NCI-H524 treated with DMSO at 0.1 percent for 48 hours (cell line): ENCODE data around the gene ELMO1.
A peak's percentile ranks its signal among the peaks of the same experiment; 100 is the strongest.

Experiments
- DNase-seq: peaks from one replicate; lab custom pipeline; 2025; lab: John Stamatoyannopoulos, UW

Gene ELMO1

DNA sequence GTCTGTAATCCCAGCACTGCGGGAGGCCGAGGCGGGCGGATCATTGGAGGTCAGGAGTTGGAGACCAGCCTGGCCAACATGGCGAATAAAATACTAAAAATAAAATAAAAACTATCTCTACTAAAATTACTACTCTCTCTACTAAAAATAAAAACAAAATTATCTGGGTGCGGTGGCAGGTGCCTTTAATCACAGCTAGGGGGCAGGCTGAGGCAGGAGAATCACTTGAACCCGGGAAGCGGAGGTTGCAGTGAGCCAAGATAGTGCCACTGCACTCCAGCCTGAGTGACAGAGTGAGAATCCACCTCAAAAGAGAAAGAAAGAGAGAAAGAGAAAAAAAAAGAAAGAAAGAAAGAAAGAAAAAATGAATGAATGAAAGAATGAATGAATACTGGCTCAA lies 351.4 kb downstream of the ELMO1 start:
- no peak for DNase-seq

DNA sequence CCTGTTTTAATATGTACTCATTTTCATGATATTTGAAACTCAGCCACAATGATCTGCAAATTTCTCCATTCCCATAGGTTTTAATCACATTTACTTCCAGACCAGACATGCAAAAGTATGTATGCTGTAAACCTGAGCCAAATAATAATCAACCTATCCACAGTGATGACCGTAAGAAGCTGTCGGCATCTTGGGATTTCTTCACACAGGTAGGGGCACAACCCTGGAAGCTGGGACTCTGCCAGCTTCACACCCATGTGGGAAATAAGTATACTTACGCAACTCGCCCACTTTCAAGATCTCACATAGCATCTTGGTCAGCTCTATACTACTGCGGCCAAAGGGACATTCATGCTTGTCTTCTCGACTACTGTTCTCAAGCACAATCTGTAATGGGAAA lies 352.3 kb downstream of the ELMO1 start:
- no peak for DNase-seq

DNA sequence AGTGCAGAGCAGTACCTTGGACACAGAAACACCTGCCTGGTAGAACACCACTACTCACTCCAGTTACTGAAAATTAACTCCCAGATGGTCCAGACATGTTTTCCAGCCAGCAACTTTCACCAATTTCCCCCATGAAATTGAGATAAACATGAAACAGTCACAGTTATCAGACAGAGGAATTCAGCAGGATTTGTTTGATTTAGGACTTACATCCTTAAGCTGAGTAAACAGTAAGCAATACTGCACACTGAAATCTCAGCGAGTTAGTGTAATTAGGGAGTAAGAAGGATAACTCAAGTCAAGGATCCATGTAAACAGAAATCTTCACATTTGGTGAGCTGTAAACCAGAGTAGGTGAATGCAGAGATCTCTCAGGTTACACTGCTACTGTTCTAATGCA lies 353.5 kb downstream of the ELMO1 start:
- DNase-seq: no peak

DNA sequence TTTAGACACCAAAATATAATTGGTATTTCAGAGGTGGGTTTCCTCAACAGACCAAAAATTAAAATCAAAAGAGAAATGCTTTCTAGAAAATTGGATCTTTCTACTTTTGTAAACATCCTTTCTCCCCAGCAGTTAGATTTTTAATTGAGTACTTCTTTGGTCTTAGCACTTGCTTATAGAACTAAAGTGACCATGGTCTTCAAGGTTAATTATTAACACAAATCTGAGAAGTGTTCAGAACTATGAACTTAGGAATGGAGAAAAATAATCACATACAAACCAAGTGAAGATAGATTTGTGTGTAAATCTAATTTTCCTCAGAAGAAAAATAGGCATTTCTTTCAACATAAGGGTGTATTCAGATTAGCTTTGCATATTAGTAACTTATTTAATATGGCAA lies 355.4 kb downstream of the ELMO1 start:
- DNase-seq: no peak

DNA sequence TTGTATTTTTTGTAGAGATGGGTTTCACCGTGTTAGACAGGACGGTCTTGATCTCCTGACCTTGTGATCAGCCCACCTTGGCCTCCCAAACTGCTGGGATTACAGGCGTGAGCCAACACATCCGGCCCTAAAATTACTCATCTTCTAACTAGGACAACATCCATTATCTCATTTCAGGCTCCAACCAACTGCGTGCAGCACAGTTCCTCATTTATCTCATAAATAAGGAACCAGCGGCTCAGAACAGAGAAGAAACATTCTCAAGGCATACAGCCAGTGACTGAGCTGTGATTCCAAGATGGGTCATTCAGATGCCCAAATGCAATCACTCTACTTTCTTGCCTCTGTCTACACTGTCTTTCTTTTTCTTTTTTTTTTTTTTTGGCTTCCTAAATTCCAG lies 356.1 kb downstream of the ELMO1 start:
- DNase-seq: no peak

- DNase-seq: no peak
Observed at GRCh38 chr7:37089972-37090371, 358.7 kb downstream of the ELMO1 start.

GRCh38 chr7:37085600-37085999 lies 363.1 kb downstream of the ELMO1 start:
- no peak for DNase-seq

DNA sequence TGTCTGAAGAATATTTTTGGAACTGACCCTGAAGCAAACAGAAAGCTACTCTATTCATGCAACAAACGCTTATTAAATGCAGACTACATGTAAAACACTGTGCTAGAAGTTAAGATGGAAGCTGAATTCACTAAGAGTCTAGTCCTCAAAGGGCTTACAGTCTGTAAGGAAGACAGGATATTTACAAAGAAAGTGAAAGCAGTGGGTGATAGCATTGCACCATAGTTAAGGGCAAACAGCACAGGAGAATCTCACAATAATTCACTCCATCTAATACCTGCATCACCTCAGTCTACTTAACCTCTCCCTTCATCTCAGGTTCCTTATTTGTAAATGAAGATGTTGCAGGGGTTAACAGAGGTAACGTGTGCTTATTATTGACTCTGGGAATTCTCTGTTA lies 364.4 kb downstream of the ELMO1 start:
- DNase-seq: no peak

- DNase-seq: no peak
Observed at GRCh38 chr7:37083311-37084096, 365.2 kb downstream of the ELMO1 start.

GRCh38 chr7:37081436-37081835 lies 367.2 kb downstream of the ELMO1 start:
- DNase-seq: no peak

DNA sequence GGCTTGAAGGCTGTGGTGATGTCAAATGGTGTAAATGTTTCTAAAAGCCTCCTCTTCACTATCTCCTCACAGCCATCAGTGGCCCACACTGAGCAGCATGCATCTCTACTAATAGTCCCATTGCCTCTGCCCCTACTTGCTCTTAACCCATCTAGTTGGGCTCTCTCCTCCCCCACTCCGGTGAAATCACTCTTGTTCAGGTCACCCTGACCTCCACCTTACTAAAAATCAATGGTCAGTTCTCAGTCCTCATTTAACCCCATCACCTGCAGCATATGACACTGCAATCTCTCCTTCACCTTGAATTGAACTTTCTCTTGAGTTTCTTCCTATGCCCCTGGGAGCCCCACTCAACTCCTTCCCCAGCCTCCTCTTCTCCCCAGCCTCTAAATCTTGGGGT lies 369.2 kb downstream of the ELMO1 start:
- no peak for DNase-seq

- DNase-seq: no peak
Observed at GRCh38 chr7:37076668-37077067, 372.0 kb downstream of the ELMO1 start.

- no peak for DNase-seq
Observed at GRCh38 chr7:37074370-37074769, 374.3 kb downstream of the ELMO1 start.

GRCh38 chr7:37071124-37071523 lies 377.5 kb downstream of the ELMO1 start:
- DNase-seq: no peak

DNA sequence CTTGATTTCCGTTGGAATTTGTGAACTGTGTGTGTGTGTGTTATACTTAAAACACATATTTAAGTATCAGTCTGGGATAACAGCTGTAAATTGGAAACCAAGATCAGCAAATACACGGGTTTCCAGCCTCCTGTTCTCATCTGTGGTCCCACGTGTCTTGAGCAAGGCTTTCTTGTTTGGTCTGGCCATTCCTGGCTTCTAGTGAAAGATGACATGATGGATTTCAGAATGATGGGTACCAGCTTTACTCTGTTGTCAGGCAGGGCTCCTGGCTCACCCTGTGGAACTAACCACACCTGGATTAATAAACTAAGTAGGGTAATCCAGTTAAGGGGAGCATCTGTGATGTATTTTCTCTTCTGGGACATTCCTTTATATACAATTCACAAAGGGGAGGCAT lies 378.2 kb downstream of the ELMO1 start:
- peak; percentile 80 for DNase-seq

GRCh38 chr7:37070031-37070430 lies 378.6 kb downstream of the ELMO1 start:
- DNase-seq: no peak

DNA sequence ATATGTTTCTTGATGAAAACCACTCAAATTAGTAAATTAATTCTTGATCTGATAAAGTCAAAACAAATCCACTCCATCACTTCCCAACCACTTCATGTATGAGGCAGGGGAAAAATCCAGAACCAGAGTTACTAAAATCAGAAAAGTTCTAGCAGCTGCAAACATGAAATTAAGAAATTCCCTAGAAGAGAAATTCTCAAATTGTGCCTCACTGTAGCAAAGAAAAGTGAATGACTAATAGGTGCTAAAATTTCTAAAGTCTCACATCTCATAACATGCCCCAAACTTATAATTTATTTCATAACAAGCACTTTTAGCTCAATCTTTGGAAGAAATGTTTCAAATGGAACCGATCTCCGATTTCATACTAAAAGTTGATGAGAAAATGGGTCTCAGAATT lies 379.3 kb downstream of the ELMO1 start:
- no peak for DNase-seq

DNA sequence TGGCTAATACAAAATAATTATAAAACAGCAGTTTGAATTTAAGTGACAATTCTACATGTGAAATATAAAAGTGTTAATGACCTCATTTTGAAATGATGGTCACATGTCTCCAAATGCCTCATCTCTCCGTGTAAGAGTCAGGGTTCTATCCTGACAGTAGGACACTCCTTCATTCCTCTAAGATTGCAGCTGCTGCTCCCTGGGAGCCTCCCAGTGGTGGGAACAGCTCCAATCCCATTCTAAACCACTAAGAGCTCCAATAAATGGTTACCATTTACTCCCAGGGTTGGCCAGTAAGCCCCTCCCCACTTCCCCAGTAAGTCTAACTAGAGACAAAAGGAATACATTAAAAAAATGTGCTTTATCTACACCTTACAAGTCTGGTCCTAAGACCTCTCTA lies 379.8 kb downstream of the ELMO1 start:
- no peak for DNase-seq

- DNase-seq: peak; percentile 94
Observed at GRCh38 chr7:37068038-37068437, 380.6 kb downstream of the ELMO1 start.

DNA sequence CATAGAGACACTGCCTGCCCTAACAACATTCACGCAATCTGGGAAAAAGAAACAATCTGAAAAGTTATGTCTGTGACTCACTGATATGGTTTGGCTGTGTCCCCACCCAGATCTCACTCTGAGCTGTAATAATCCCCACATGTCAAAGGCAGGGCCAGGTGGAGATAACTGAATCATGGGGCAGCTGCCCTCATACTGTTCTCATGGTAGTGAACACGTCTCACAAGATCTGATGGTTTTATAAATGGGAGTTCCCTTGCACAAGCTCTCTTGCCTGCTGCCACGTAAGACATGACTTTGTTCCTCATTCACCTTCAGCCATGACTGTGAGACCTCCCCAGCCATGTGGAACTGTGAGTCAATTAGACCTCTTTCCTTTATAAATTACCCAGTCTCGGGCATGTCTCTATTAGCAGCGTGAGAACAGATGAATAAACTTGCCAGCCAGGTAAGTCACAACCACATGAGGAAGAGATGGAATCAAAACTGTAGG lies 382.8 kb downstream of the ELMO1 start:
- no peak for DNase-seq

GRCh38 chr7:37062560-37062859 lies 386.2 kb downstream of the ELMO1 start:
- DNase-seq: no peak

DNA sequence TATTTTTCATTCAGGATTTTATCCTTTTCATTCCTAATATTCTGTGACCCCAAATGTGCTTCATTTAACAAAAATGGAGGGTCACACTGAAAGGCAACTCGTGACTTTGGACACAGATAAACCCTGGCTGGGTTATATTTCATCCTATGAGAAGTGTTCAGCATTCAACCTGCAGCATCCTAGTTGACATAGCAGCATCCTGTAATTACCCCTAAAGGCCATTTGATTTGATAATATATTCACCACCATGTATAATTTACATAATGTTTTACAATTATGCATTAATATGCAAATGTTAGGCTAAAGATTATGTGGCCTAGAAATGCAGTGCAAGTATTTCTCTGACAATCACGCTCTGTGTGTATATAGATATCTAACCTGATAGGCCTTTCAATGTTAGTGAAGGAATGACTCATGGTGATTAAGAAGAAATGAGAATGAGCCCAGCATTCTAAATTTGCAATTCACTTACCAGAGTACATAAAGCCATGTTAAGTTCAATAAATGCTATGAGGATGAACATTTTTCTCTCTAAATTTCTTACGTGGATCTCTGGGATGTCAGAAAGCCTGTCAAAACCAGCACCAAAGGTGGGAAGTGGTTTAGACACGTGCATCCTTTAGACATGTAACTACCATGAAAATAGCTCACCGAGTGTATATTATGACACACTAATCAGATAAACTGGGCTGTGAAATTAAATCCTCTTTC lies 386.7 kb downstream of the ELMO1 start:
- no peak for DNase-seq

GRCh38 chr7:37056234-37056912 lies 392.3 kb downstream of the ELMO1 start:
- DNase-seq: no peak
